ENCODE measurements around the gene TAS2R31.
"Not testable (repeated sequence)": the region's sequence is repeated elsewhere in the genome, so short reads cannot be mapped to it uniquely, and the experiment has no call there.

Gene TAS2R31

GRCh38 chr12:11059784-11060183 lies 28.6 kb upstream of the TAS2R31 start:
- TF ChIP-seq CTCF (IDR thresholded peaks at IDR 0.05; ENCODE audit: control extremely low read depth, extremely low read depth, low read depth, missing control alignments) = no peak

GRCh38 chr12:11059041-11059440 lies 27.8 kb upstream of the TAS2R31 start:
- ChIA-PET CTCF (no interaction called here), POLR2A (no interaction called here)
- no peak for DNase-seq (ENCODE audit: extremely low spot score)
- TF ChIP-seq CTCF (IDR thresholded peaks at IDR 0.05; ENCODE audit: control extremely low read depth, extremely low read depth, low read depth, missing control alignments) = no peak

More at GRCh38 chr12:11059784-11060183, 28.6 kb upstream of the TAS2R31 start:
- POLR2A ChIA-PET = no interaction called here
- CTCF ChIA-PET = no interaction called here
- no peak for DNase-seq (ENCODE audit: extremely low spot score)

- no peak for DNase-seq (ENCODE audit: extremely low spot score)
- no peak for TF ChIP-seq CTCF (IDR thresholded peaks at IDR 0.05; ENCODE audit: control extremely low read depth, extremely low read depth, low read depth, missing control alignments)
- ChIA-PET CTCF (interaction anchor here (1.7 kb wide), 1 partner anchor 10 kb away, joined by 6 read pairs; no protein-coding TSS in a partner anchor), POLR2A (no interaction called here)
Measured at GRCh38 chr12:11055306-11055705, 24.1 kb upstream of the TAS2R31 start.

GRCh38 chr12:11049806-11050531 lies 18.8 kb upstream of the TAS2R31 start:
- DNase-seq (ENCODE audit: extremely low spot score); POLR2A ChIA-PET: not testable (repeated sequence)
- CTCF ChIA-PET = interaction anchor here (1.4 kb wide), 1 partner anchor 30 kb away, joined by 3 read pairs; no protein-coding TSS in a partner anchor

- POLR2A ChIA-PET; CTCF ChIA-PET; DNase-seq (ENCODE audit: extremely low spot score): not testable (repeated sequence)
Measured at GRCh38 chr12:11041366-11041765, 10.2 kb upstream of the TAS2R31 start.

- TF ChIP-seq CTCF (IDR thresholded peaks at IDR 0.05; ENCODE audit: control extremely low read depth, extremely low read depth, low read depth, missing control alignments) = no peak
- ChIA-PET CTCF (no interaction called here), POLR2A (no interaction called here)
- DNase-seq (ENCODE audit: extremely low spot score) = no peak
Measured at GRCh38 chr12:11040162-11040561, 9.0 kb upstream of the TAS2R31 start.

GRCh38 chr12:11039171-11039570 lies 8.0 kb upstream of the TAS2R31 start:
- no peak for TF ChIP-seq CTCF (IDR thresholded peaks at IDR 0.05; ENCODE audit: control extremely low read depth, extremely low read depth, low read depth, missing control alignments)
- CTCF ChIA-PET = no interaction called here
- no peak for DNase-seq (ENCODE audit: extremely low spot score)
- POLR2A ChIA-PET = no interaction called here

GRCh38 chr12:11033959-11034358 lies 2.8 kb upstream of the TAS2R31 start:
- POLR2A ChIA-PET; DNase-seq (ENCODE audit: extremely low spot score); CTCF ChIA-PET: not testable (repeated sequence)

All from GM10248 (cell line).